ENCODE results near the gene PNRC2.
"Not testable (repeated sequence)": the region's sequence is repeated elsewhere in the genome, so short reads cannot be mapped to it uniquely, and the experiment has no call there.

The PNRC2 gene

GRCh38 chr1:23992011-23992410 is 32.4 kb downstream of the PNRC2 start:
- DNase-seq (ENCODE audit: low read depth): not testable (repeated sequence)

- DNase-seq (ENCODE audit: low read depth): no peak
These were observed 35.8 kb downstream of the PNRC2 start for GRCh38 chr1:23995431-23995837.

- DNase-seq (ENCODE audit: low read depth): no peak
These were observed 37.1 kb downstream of the PNRC2 start for GRCh38 chr1:23996700-23997229.

- DNase-seq (ENCODE audit: low read depth): no peak
These were observed 38.2 kb downstream of the PNRC2 start for GRCh38 chr1:23997812-23998211.

GRCh38 chr1:23999156-23999671 is 39.6 kb downstream of the PNRC2 start:
- DNase-seq (ENCODE audit: low read depth): no peak

GRCh38 chr1:24002695-24003094 is 43.1 kb downstream of the PNRC2 start:
- DNase-seq (ENCODE audit: low read depth): no peak

- no peak for DNase-seq (ENCODE audit: low read depth)
These were observed 43.8 kb downstream of the PNRC2 start for GRCh38 chr1:24003331-24003972.

- DNase-seq (ENCODE audit: low read depth): no peak
These were observed 44.5 kb downstream of the PNRC2 start for GRCh38 chr1:24004132-24004531.

- DNase-seq (ENCODE audit: low read depth): no peak
These were observed 45.5 kb downstream of the PNRC2 start for GRCh38 chr1:24005163-24005562.

GRCh38 chr1:24007079-24007478 is 47.5 kb downstream of the PNRC2 start:
- no peak for DNase-seq (ENCODE audit: low read depth)

- DNase-seq (ENCODE audit: low read depth): not testable (repeated sequence)
These were observed 49.1 kb downstream of the PNRC2 start for GRCh38 chr1:24008574-24009184.

- DNase-seq (ENCODE audit: low read depth): no peak
These were observed 49.8 kb downstream of the PNRC2 start for GRCh38 chr1:24009406-24009805.

GRCh38 chr1:24010650-24011049 is 51.0 kb downstream of the PNRC2 start:
- DNase-seq (ENCODE audit: low read depth): no peak

- DNase-seq (ENCODE audit: low read depth): not testable (repeated sequence)
These were observed 53.2 kb downstream of the PNRC2 start for GRCh38 chr1:24012878-24013277.
